ENCODE results near the gene BARHL1. TPM values are rescaled to one million over a fixed set of nuclear protein-coding genes. Genes with fewer than 3 reads are reported as not detected.

Gene BARHL1
- polyA plus RNA-seq, 1 donor from 2014 or later = not detected

DNA sequence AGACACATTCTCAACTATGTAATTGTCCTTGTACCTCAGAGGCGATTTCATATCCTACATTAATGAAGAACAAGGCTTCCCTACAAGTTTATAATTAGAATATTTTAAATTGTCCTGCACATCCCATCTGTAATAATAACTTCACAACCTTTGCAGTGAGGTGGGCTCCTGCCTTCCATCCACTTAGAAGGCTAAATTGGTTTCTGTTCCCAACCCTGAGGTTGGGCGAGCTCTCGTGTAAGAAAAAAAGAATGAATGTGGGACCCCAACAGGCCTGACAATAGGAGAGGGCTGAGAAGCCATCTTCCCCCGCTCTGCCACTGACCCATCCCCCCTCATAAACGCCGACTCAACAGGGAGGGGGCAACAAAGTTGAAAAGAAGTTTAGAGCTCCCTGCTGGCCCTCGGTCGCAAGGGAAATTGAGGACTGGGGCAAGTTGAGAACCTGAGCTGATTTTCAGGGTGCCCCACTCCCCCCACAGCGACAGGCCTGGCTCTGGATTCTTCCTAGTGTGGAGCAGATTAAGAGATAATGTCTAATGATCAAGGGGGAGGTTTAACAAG lies 9.4 kb downstream of the BARHL1 start:
- no peaks in the 10 kb centered on the region for H3K79me2 ChIP-seq (replicated peaks; ENCODE audit: insufficient read depth, low read length)
- peaks cover 69% of the 10 kb centered on the region for H3K27me3 ChIP-seq (ENCODE audit: insufficient read depth, low read depth, low read length)
- H3K27ac ChIP-seq (ENCODE audit: low read length) = no peak overlapping the region
- H3K9ac ChIP-seq (ENCODE audit: low read length) = no peak overlapping the region
- H3K4me3 ChIP-seq (ENCODE audit: low read length) = no peak overlapping the region
- no peaks in the 10 kb centered on the region for H3K36me3 ChIP-seq (ENCODE audit: insufficient read depth, low read length)
- H4K20me1 ChIP-seq (ENCODE audit: insufficient read depth) = no peaks in the 10 kb centered on the region
- no peaks in the 10 kb centered on the region for H3K9me2 ChIP-seq (ENCODE audit: insufficient read depth, low read length)
- H3F3A ChIP-seq (ENCODE audit: insufficient read depth, low read length, poor library complexity, severe bottlenecking) = no peaks in the 10 kb centered on the region
- no peak overlapping the region for H3K4me2 ChIP-seq (ENCODE audit: low read length)
- no peaks in the 10 kb centered on the region for H3K9me3 ChIP-seq (ENCODE audit: low read length)
- TF ChIP-seq SMC3 (conservative IDR thresholded peaks at IDR 0.05; ENCODE audit: poor library complexity) = no peak
- TF ChIP-seq, protein P1, sequence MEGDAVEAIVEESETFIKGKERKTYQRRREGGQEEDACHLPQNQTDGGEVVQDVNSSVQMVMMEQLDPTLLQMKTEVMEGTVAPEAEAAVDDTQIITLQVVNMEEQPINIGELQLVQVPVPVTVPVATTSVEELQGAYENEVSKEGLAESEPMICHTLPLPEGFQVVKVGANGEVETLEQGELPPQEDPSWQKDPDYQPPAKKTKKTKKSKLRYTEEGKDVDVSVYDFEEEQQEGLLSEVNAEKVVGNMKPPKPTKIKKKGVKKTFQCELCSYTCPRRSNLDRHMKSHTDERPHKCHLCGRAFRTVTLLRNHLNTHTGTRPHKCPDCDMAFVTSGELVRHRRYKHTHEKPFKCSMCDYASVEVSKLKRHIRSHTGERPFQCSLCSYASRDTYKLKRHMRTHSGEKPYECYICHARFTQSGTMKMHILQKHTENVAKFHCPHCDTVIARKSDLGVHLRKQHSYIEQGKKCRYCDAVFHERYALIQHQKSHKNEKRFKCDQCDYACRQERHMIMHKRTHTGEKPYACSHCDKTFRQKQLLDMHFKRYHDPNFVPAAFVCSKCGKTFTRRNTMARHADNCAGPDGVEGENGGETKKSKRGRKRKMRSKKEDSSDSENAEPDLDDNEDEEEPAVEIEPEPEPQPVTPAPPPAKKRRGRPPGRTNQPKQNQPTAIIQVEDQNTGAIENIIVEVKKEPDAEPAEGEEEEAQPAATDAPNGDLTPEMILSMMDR (IDR thresholded peaks at IDR 0.05; ENCODE audit: poor library complexity, severe bottlenecking) = no peak
- TF ChIP-seq RAD21 (conservative IDR thresholded peaks at IDR 0.05) = no peak
- TF ChIP-seq POLR2AphosphoS5 (IDR thresholded peaks at IDR 0.05) = no peak
- TF ChIP-seq, protein P2, sequence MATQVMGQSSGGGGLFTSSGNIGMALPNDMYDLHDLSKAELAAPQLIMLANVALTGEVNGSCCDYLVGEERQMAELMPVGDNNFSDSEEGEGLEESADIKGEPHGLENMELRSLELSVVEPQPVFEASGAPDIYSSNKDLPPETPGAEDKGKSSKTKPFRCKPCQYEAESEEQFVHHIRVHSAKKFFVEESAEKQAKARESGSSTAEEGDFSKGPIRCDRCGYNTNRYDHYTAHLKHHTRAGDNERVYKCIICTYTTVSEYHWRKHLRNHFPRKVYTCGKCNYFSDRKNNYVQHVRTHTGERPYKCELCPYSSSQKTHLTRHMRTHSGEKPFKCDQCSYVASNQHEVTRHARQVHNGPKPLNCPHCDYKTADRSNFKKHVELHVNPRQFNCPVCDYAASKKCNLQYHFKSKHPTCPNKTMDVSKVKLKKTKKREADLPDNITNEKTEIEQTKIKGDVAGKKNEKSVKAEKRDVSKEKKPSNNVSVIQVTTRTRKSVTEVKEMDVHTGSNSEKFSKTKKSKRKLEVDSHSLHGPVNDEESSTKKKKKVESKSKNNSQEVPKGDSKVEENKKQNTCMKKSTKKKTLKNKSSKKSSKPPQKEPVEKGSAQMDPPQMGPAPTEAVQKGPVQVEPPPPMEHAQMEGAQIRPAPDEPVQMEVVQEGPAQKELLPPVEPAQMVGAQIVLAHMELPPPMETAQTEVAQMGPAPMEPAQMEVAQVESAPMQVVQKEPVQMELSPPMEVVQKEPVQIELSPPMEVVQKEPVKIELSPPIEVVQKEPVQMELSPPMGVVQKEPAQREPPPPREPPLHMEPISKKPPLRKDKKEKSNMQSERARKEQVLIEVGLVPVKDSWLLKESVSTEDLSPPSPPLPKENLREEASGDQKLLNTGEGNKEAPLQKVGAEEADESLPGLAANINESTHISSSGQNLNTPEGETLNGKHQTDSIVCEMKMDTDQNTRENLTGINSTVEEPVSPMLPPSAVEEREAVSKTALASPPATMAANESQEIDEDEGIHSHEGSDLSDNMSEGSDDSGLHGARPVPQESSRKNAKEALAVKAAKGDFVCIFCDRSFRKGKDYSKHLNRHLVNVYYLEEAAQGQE (IDR thresholded peaks at IDR 0.05; ENCODE audit: borderline replicate concordance) = no peak
- no peak for TF ChIP-seq MXI1 (conservative IDR thresholded peaks at IDR 0.05; ENCODE audit: poor library complexity, severe bottlenecking)
- no peak for TF ChIP-seq EZH2 (IDR thresholded peaks at IDR 0.05; ENCODE audit: borderline replicate concordance, insufficient read depth, low read length, poor library complexity, severe bottlenecking)
- no peak for TF ChIP-seq TAF1 (IDR thresholded peaks at IDR 0.05; ENCODE audit: low read depth)
- no peak for TF ChIP-seq EP300 (conservative IDR thresholded peaks at IDR 0.05; ENCODE audit: poor library complexity, severe bottlenecking)
- H2AFZ ChIP-seq (ENCODE audit: low read depth, low read length) = no peak overlapping the region

DNA sequence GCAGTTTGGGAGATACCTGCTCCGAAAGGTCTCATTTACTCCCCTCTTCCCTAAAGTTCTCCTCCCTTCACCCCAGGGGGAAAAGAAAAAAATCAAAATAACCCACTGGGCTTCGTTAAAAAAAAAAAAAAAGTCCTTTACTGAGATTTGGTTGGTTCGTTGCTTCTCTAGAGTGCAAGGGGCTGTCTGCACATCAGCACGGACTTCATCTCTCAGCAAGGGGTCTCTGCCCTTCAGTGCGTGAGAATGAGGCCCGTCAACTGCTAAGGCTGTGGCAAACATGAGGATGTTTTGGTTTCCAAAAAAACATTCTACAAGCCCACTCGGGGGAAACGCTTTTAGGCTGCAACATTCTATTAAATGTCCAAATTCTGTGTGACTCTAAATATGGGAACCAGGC lies 10.0 kb downstream of the BARHL1 start:
- Histone ChIP-seq H3K4me2 (ENCODE audit: low read length) (no peak overlapping the region), H3K9ac (ENCODE audit: low read length) (no peak overlapping the region)

More for the DNA sequence above, 10.0 kb downstream of the BARHL1 start:
- no peak overlapping the region for H3K27ac ChIP-seq (ENCODE audit: low read length)
- H3K4me3 ChIP-seq (ENCODE audit: low read length) = no peak overlapping the region
- no peaks in the 10 kb centered on the region for H4K20me1 ChIP-seq (ENCODE audit: insufficient read depth)
- H3K36me3 ChIP-seq (ENCODE audit: insufficient read depth, low read length) = no peaks in the 10 kb centered on the region
- no peaks in the 10 kb centered on the region for H3K9me2 ChIP-seq (ENCODE audit: insufficient read depth, low read length)
- TF ChIP-seq MXI1 (conservative IDR thresholded peaks at IDR 0.05; ENCODE audit: poor library complexity, severe bottlenecking) = no peak
- TF ChIP-seq, protein P2 (IDR thresholded peaks at IDR 0.05; ENCODE audit: borderline replicate concordance) = no peak
- TF ChIP-seq EZH2 (IDR thresholded peaks at IDR 0.05; ENCODE audit: borderline replicate concordance, insufficient read depth, low read length, poor library complexity, severe bottlenecking) = no peak
- TF ChIP-seq SMC3 (conservative IDR thresholded peaks at IDR 0.05; ENCODE audit: poor library complexity) = no peak
- no peak for TF ChIP-seq RAD21 (conservative IDR thresholded peaks at IDR 0.05)
- TF ChIP-seq, protein P1 (IDR thresholded peaks at IDR 0.05; ENCODE audit: poor library complexity, severe bottlenecking) = no peak
- no peak for TF ChIP-seq EP300 (conservative IDR thresholded peaks at IDR 0.05; ENCODE audit: poor library complexity, severe bottlenecking)
- no peak for TF ChIP-seq TAF1 (IDR thresholded peaks at IDR 0.05; ENCODE audit: low read depth)
- TF ChIP-seq POLR2AphosphoS5 (IDR thresholded peaks at IDR 0.05) = no peak
- peaks cover 62% of the 10 kb centered on the region for H3K27me3 ChIP-seq (ENCODE audit: insufficient read depth, low read depth, low read length)
- H2AFZ ChIP-seq (ENCODE audit: low read depth, low read length) = no peak overlapping the region
- H3K9me3 ChIP-seq (ENCODE audit: low read length) = no peaks in the 10 kb centered on the region
- no peaks in the 10 kb centered on the region for H3F3A ChIP-seq (ENCODE audit: insufficient read depth, low read length, poor library complexity, severe bottlenecking)
- H3K79me2 ChIP-seq (replicated peaks; ENCODE audit: insufficient read depth, low read length) = no peaks in the 10 kb centered on the region

Measured in neural cell (in vitro differentiated cells).